Ascending aorta (tissue), 2 donors: ENCODE measurements around the gene SLC18B1. TPM values are rescaled to one million over a fixed set of nuclear protein-coding genes. Genes with fewer than 3 reads are reported as not detected.

ENCODE experiments used
- DNase-seq, 2 donors: peaks; one replicate each; pipeline ENCODE4 v3.0.0-alpha.2; 2019; ENCODE audit warnings: low spot score in 2 of 2
- H3K27ac ChIP-seq, 2 donors: fragments of 200-600 bp; sonication (generic); one replicate each; pipeline ENCODE4 v1.5.1; 2016 to 2017; ENCODE audit warnings: mild to moderate bottlenecking in 1 of 2
- H3K27me3 ChIP-seq: fragments of 200-600 bp; sonication (generic); one replicate; pipeline ENCODE4 v1.5.1; 2017
- H3K36me3 ChIP-seq, 2 donors: fragments of 200-600 bp; sonication (generic); one replicate each; pipeline ENCODE4 v1.5.1; 2016
- H3K4me1 ChIP-seq, 2 donors: fragments of 200-600 bp; sonication (generic); one replicate each; pipeline ENCODE4 v1.5.1; 2016 to 2017; ENCODE audit warnings: mild to moderate bottlenecking in 1 of 2
- H3K4me3 ChIP-seq, 2 donors: fragments of 200-600 bp; sonication (generic); one replicate each; pipeline ENCODE4 v1.5.1; 2016 to 2017; ENCODE audit warnings: mild to moderate bottlenecking in 1 of 2
- H3K9me3 ChIP-seq, 2 donors: fragments of 200-600 bp; sonication (generic); one replicate each; pipeline ENCODE4 v1.5.1; 2016
- intact Hi-C: fragments of 100-400 bp; cut with DNase I; formaldehyde crosslinking; loops from one replicate; pipeline ENCODE4 v1.15.1; 2023
- total RNA-seq: library from RNA; depleted of rRNA; stranded (reverse); fragments of >200 nt; gene quantifications from one replicate; pipeline ENCODE4 v1.1.0, GENCODE V29; 2016
- TF ChIP-seq, protein P1 (sequence below), 3 experiments: fragments of 200-600 bp in 2 of 3; fragments of 450-650 bp in 1 of 3; sonication (generic) in 2 of 3; IDR thresholded peaks; one replicate each; pipeline ENCODE4 v1.5.1; 2016 to 2019; ENCODE audit warnings: antibody characterized with exemption in 3 of 3, mild to moderate bottlenecking in 1 of 3, moderate library complexity in 1 of 3

SLC18B1 gene
- total RNA-seq, 1 donor from 2014 or later, result 1.7 TPM

DNA sequence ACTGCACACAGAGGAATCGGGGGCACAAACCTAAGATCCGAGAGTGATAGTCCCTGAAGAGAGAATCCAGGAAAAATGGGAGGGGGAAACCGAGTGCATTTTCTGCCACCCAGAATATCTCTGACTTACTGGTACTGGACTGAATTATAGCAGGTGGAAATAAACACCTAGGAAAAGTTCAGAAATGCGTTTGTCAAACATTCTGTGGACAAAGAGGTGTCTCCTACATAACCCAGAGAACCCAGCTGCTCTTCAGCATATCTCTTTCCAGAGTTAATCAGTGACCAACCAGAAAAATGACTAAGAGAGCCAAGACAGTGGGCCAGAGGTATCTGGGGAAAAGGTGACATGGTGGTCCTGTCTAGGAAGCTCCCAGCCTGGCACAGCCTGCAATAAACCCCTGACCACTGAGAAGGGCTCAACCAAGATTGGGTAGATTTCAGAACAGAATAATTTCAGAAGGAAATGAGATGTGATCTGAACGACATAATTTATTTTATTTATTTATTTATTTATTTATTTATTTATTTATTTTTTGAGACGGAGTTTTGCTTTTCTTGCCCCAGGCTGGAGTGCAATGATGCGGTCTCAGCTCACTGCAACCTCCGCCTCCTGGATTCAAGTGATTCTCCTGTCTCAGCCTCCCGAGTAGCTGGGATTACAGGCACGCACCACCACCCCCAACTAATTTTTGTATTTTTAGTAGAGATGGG, 78.5 kb downstream of the SLC18B1 start:
- no peaks in the 10 kb centered on the region for H3K36me3 ChIP-seq
- H3K27ac ChIP-seq, result no peak overlapping the region
- DNase-seq, result no peak
- intact Hi-C loops, result no loop called here
- TF ChIP-seq, protein P1, sequence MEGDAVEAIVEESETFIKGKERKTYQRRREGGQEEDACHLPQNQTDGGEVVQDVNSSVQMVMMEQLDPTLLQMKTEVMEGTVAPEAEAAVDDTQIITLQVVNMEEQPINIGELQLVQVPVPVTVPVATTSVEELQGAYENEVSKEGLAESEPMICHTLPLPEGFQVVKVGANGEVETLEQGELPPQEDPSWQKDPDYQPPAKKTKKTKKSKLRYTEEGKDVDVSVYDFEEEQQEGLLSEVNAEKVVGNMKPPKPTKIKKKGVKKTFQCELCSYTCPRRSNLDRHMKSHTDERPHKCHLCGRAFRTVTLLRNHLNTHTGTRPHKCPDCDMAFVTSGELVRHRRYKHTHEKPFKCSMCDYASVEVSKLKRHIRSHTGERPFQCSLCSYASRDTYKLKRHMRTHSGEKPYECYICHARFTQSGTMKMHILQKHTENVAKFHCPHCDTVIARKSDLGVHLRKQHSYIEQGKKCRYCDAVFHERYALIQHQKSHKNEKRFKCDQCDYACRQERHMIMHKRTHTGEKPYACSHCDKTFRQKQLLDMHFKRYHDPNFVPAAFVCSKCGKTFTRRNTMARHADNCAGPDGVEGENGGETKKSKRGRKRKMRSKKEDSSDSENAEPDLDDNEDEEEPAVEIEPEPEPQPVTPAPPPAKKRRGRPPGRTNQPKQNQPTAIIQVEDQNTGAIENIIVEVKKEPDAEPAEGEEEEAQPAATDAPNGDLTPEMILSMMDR (IDR thresholded peaks at IDR 0.05), result no peak
- no peaks in the 10 kb centered on the region for H3K27me3 ChIP-seq
- H3K9me3 ChIP-seq, result no peaks in the 10 kb centered on the region
- no peaks in the 10 kb centered on the region for H3K4me1 ChIP-seq
- no peak overlapping the region for H3K4me3 ChIP-seq

Other genes starting within 250 kb of the SLC18B1 start
- gene TAAR8, start 246.0 kb downstream of the SLC18B1 start, total RNA-seq, result not detected
- not detected for gene TAAR6, start 228.3 kb downstream of the SLC18B1 start, total RNA-seq
- not detected for gene TAAR5, start 208.9 kb downstream of the SLC18B1 start, total RNA-seq
- not detected for gene TAAR2, start 174.4 kb downstream of the SLC18B1 start, total RNA-seq
- gene TAAR1, start 139.5 kb downstream of the SLC18B1 start, total RNA-seq, result not detected
- gene VNN1, start 84.6 kb downstream of the SLC18B1 start, total RNA-seq, result not detected
- gene VNN2, start 40.7 kb downstream of the SLC18B1 start, total RNA-seq, result 19.9 TPM
- gene RPS12, start 15.9 kb upstream of the SLC18B1 start, total RNA-seq, result 466 TPM